ENCODE data around the gene SRRT.

SRRT gene

GRCh38 chr7:100826514-100827329 lies 48.2 kb upstream of the SRRT start:
- no peaks in the 10 kb centered on the region for H3K9me3 ChIP-seq (ENCODE audit: insufficient read depth, low read depth, low read length)
- H3K4me2 ChIP-seq (ENCODE audit: low read depth, low read length, poor library complexity, severe bottlenecking), result no peak overlapping the region

GRCh38 chr7:100827330-100828226 lies 47.3 kb upstream of the SRRT start, which contains the start of gene EPHB4:
TSS of gene EPHB4 (minus strand) at chr7:100827523. CDS start at chr7:100827030, 493 bp downstream.
- Histone ChIP-seq H2AFZ (ENCODE audit: low read length) (peak within 1 kb of the TSS; percentile 65), H4K20me1 (ENCODE audit: insufficient read depth, low read length, poor library complexity, severe bottlenecking) (no peaks in the 10 kb centered on the region), H3K9me3 (ENCODE audit: insufficient read depth, low read depth, low read length) (no peaks in the 10 kb centered on the region), H3K4me3 (ENCODE audit: low read length, poor library complexity, severe bottlenecking) (peak within 1 kb of the TSS; percentile 52), H3K36me3 (ENCODE audit: insufficient read depth, low read length) (no peaks in the 10 kb centered on the region), H3K4me1 (ENCODE audit: insufficient read depth, low read length, poor library complexity, severe bottlenecking) (peaks cover 9% of the 10 kb centered on the region), H3K4me2 (ENCODE audit: low read depth, low read length, poor library complexity, severe bottlenecking) (peak within 1 kb of the TSS; percentile 40), H3F3A (ENCODE audit: low read depth) (no peaks in the 10 kb centered on the region), H3K9me2 (replicated peaks; ENCODE audit: low read depth, low read length) (no peaks in the 10 kb centered on the region), H3K9ac (ENCODE audit: low read depth, low read length, poor library complexity, severe bottlenecking) (no peak within 1 kb of the TSS), H3K27me3 (ENCODE audit: insufficient read depth, low read length, poor library complexity, severe bottlenecking) (peaks cover 8% of the 10 kb centered on the region), H3K79me2 (ENCODE audit: insufficient read depth, low read length) (no peaks in the 10 kb centered on the region)
- no peak for TF ChIP-seq EZH2phosphoT487 (IDR thresholded peaks at IDR 0.05; ENCODE audit: borderline replicate concordance)
- TF ChIP-seq CTCF (conservative IDR thresholded peaks at IDR 0.05; ENCODE audit: low read length), result peak; percentile 31

More at GRCh38 chr7:100826514-100827329, 48.2 kb upstream of the SRRT start:
- H4K20me1 ChIP-seq (ENCODE audit: insufficient read depth, low read length, poor library complexity, severe bottlenecking), result no peaks in the 10 kb centered on the region
- peaks cover 8% of the 10 kb centered on the region for H3K27me3 ChIP-seq (ENCODE audit: insufficient read depth, low read length, poor library complexity, severe bottlenecking)
- no peak overlapping the region for H3K9ac ChIP-seq (ENCODE audit: low read depth, low read length, poor library complexity, severe bottlenecking)
- no peak overlapping the region for H2AFZ ChIP-seq (ENCODE audit: low read length)
- H3F3A ChIP-seq (ENCODE audit: low read depth), result no peaks in the 10 kb centered on the region
- H3K4me3 ChIP-seq (ENCODE audit: low read length, poor library complexity, severe bottlenecking), result no peak overlapping the region
- no peaks in the 10 kb centered on the region for H3K79me2 ChIP-seq (ENCODE audit: insufficient read depth, low read length)
- TF ChIP-seq EZH2phosphoT487 (IDR thresholded peaks at IDR 0.05; ENCODE audit: borderline replicate concordance) (no peak), CTCF (conservative IDR thresholded peaks at IDR 0.05; ENCODE audit: low read length) (no peak)
- peaks cover 9% of the 10 kb centered on the region for H3K4me1 ChIP-seq (ENCODE audit: insufficient read depth, low read length, poor library complexity, severe bottlenecking)
- no peaks in the 10 kb centered on the region for H3K9me2 ChIP-seq (replicated peaks; ENCODE audit: low read depth, low read length)
- H3K36me3 ChIP-seq (ENCODE audit: insufficient read depth, low read length), result no peaks in the 10 kb centered on the region

GRCh38 chr7:100829150-100829716 lies 45.7 kb upstream of the SRRT start:
- no peaks in the 10 kb centered on the region for H3F3A ChIP-seq (ENCODE audit: low read depth)
- no peak overlapping the region for H3K4me2 ChIP-seq (ENCODE audit: low read depth, low read length, poor library complexity, severe bottlenecking)
- no peaks in the 10 kb centered on the region for H4K20me1 ChIP-seq (ENCODE audit: insufficient read depth, low read length, poor library complexity, severe bottlenecking)
- H3K79me2 ChIP-seq (ENCODE audit: insufficient read depth, low read length), result no peaks in the 10 kb centered on the region
- no peak overlapping the region for H3K4me3 ChIP-seq (ENCODE audit: low read length, poor library complexity, severe bottlenecking)
- H3K36me3 ChIP-seq (ENCODE audit: insufficient read depth, low read length), result no peaks in the 10 kb centered on the region
- H3K9ac ChIP-seq (ENCODE audit: low read depth, low read length, poor library complexity, severe bottlenecking), result no peak overlapping the region
- TF ChIP-seq CTCF (conservative IDR thresholded peaks at IDR 0.05; ENCODE audit: low read length), result no peak
- TF ChIP-seq EZH2phosphoT487 (IDR thresholded peaks at IDR 0.05; ENCODE audit: borderline replicate concordance), result no peak
- peaks cover 8% of the 10 kb centered on the region for H3K27me3 ChIP-seq (ENCODE audit: insufficient read depth, low read length, poor library complexity, severe bottlenecking)
- no peaks in the 10 kb centered on the region for H3K9me3 ChIP-seq (ENCODE audit: insufficient read depth, low read depth, low read length)
- H2AFZ ChIP-seq (ENCODE audit: low read length), result no peak overlapping the region
- H3K4me1 ChIP-seq (ENCODE audit: insufficient read depth, low read length, poor library complexity, severe bottlenecking), result peaks cover 9% of the 10 kb centered on the region
- no peaks in the 10 kb centered on the region for H3K9me2 ChIP-seq (replicated peaks; ENCODE audit: low read depth, low read length)

All from Loucy (cell line).